H4 (cell line): ENCODE measurements around the gene YLPM1. TPM values are rescaled to one million over a fixed set of nuclear protein-coding genes. Genes with fewer than 3 reads are reported as not detected.

Source experiments
- DNase-seq: peaks from one replicate; pipeline ENCODE4 v3.0.0-alpha.2; 2015; ENCODE audit warnings: low spot score
- total RNA-seq: library from RNA; depleted of rRNA; stranded (reverse); fragments of >200 nt; shearing (Covaris generic); gene quantifications from 2 replicates; pipeline ENCODE4 v1.2.3, GENCODE V29; 2014; rRNA removed

Gene YLPM1
- total RNA-seq, 1 experiment from 2014 or later = 15.6 TPM

DNA sequence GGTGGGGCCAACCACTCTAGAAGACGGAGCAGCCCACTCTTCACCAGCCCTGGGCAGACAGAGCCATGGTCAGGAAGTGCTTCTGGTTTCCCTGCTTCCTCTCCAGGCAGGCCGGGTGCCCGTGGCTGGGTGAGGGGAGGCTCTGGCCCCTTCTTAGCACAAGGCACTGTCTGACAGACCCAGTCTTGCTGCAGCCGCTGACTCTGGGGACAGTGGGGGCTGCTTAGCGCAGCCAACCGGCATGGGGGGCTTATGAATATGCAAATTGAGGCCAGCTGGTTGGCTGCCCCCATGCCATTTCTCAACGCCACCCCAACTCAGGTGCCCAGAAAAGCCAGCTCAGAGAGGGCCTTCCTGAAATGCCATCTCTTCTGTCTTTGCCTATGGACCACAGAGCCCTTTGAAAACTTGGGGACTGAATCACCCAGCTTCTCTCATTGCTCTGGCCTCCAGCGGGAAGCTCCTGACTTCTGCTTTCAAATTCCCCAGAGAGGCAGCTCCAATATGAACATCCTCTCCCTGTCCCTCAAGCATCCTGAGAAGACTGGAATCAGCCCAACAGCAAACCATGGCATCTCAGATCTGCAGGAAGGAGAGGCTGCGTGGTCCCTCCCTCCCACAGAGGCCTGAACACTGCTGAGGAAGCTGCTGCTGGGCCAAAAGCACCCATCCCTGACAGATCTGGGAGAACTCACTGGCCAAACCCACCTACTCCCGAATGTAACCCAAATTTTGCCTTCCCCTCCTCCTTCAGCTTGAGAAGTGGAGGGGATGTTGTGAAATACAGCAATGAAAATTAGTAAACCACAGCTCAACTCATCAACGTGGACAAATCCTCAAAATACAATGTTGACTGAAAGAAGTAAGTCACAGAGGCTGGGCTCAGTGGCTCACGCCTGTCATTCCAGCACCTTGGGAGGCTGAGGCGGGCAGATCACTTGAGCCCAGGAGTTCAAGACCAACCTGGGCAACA, 113.1 kb downstream of the YLPM1 start, which contains the start of gene PROX2:
Gene PROX2 (minus strand): TSS at position 205 of the 973 bp plus-strand sequence. CDS start 12,311 bp downstream, outside the sequence.
- no peak for DNase-seq

DNA sequence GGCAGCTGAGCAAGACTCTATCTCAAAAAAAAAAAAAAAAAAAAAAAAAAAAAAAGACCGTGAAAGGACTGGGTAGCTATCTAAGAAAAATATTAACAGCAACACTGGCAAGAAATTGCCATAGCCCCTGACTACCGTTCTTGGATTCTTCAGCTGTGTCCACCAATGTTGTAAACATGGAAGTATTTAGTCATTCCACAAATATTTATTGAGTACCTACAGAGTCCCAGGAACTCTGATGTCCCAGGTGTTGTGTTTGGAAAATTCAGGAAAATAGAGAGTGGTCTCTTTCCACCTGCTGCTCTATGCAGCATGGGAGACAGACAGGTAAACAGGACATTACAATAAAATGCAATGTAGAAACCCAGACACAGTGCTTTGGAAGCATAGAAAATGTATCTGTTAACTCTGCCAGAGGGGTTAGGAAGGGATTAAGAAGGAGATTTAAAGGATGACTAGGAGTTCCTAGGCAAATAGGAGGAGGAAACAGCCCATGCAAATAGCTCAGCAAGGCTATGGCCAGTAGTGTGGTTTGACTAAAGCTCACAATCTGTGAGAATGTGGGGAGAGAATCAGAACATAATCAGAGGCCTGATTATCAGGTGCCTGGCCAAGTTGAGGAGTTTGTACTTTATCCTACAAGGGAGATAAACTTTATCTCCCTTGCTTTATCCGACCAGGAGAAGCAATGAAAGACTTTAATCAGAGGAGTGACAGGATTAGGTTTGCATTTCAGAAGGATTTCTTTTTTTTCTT, 116.5 kb downstream of the YLPM1 start:
- no peak for DNase-seq

GRCh38 chr14:74881431-74882102, 118.5 kb downstream of the YLPM1 start, which contains the start of gene DLST:
Gene DLST, plus strand, starts transcription at chr14:74881916. Its CDS starts 38 bp downstream, at chr14:74881954.
- peak; percentile 69 for DNase-seq

DNA sequence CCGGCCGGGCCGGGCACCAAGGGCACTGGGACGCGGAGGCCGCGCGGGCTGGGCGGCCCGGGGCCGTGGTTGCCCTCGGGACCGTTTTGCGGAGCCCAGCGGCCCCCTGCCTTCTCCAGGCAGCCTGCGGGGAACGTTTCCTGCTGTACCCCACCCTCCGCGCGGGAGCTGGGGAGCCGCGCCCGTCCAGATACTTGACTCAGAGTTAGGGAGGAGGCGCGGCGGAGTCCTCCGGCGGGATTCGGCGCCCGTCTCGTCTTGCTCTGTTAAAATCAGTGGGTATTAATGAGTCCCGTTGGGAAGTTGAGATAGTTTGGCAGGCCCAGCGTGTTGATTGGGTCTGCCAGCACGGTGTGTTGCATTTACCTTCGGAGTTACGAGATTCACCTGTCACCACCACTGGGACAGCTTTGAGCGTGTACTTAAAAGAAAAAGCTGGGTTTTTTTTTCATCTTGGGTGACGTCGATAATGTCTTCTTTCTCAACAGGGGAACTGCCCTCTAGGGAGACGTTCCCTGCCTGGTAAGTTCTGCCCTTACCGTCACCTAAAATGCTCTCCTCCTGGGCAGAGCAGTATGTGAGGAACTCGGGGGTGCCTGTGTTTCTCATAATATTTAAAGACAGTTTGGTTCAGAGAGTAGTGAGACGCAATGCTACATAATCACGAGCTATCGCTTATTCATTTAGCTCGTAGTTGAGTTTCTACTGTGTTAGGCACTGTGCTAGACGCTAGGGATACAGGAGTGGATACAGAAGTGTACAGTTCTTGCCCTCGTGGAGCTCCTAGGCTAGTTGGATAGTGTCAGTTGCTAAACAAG, 119.2 kb downstream of the YLPM1 start:
- no peak for DNase-seq

Other genes starting within 250 kb of the YLPM1 start
- 1.5 and 1.6 TPM in 2 replicates for gene LTBP2, start 151.1 kb upstream of the YLPM1 start, total RNA-seq
- 25.8 and 28.1 TPM in 2 replicates for gene AREL1, start 50.2 kb upstream of the YLPM1 start, total RNA-seq
- gene FCF1, start 50.2 kb upstream of the YLPM1 start, total RNA-seq = 32.3 and 39.7 TPM in 2 replicates
- gene PROX2, start 112.8 kb downstream of the YLPM1 start, total RNA-seq = not detected in 2 replicates
- 26.1 and 29.9 TPM in 2 replicates for gene DLST, start 118.6 kb downstream of the YLPM1 start, total RNA-seq
- not detected in 2 replicates for gene RPS6KL1, start 159.9 kb downstream of the YLPM1 start, total RNA-seq
- gene PGF, start 192.3 kb downstream of the YLPM1 start, total RNA-seq = 2.6 and 3.1 TPM in 2 replicates
- 51.0 and 90.5 TPM in 2 replicates for gene EIF2B2, start 239.6 kb downstream of the YLPM1 start, total RNA-seq